M059J (cell line): Measurements from ENCODE around the gene IL27RA. TPM values are rescaled to one million over a fixed set of nuclear protein-coding genes. Genes with fewer than 3 reads are reported as not detected.

ENCODE experiments used
- DNase-seq: peaks from one replicate; pipeline ENCODE4 v3.0.0-alpha.2; 2012; ENCODE audit warnings: low read depth
- total RNA-seq: library from RNA; depleted of rRNA; stranded (reverse); fragments of >200 nt; shearing (Covaris generic); gene quantifications from 2 replicates; pipeline ENCODE4 v1.2.3, GENCODE V29; 2014; rRNA removed

The IL27RA gene
- total RNA-seq = 2.3 and 4.8 TPM in 2 replicates

DNA sequence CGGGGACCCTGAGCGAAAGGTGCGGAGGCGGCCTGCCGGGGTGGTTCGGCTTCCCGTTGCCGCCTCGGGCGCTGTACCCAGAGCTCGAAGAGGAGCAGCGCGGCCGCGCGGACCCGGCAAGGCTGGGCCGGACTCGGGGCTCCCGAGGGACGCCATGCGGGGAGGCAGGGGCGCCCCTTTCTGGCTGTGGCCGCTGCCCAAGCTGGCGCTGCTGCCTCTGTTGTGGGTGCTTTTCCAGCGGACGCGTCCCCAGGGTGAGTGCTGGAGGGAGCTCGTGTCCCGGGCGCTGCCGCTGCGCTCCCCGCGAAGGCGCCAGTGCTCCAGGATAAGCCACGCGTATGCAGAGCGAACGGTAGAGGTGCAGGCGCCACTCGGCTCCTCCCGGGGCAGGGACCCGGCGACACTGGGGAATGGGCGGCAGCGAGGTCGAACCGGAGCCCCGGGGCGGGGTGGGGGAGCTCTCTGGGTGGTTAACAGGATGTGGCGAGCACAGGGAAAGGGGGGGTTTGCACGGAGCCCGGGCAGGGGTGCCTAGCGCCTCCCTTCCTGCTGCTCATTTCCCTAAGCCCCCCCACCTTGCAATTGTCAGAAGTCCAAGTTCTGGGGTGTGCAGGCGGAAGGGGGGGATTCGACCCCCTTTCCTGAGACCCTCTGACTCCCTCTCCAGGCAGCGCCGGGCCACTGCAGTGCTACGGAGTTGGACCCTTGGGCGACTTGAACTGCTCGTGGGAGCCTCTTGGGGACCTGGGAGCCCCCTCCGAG, at the start of gene IL27RA:
Gene IL27RA (plus strand): TSS at position 44 of the 762 bp plus-strand sequence. CDS start 111 bp downstream, at position 155.
- DNase-seq = peak; percentile 51

GRCh38 chr19:13981988-13982501, 49.5 kb upstream of the IL27RA start:
- DNase-seq = no peak

GRCh38 chr19:13982773-13983172, 48.8 kb upstream of the IL27RA start:
- no peak for DNase-seq

GRCh38 chr19:13983213-13983889, 48.2 kb upstream of the IL27RA start:
- no peak for DNase-seq

DNA sequence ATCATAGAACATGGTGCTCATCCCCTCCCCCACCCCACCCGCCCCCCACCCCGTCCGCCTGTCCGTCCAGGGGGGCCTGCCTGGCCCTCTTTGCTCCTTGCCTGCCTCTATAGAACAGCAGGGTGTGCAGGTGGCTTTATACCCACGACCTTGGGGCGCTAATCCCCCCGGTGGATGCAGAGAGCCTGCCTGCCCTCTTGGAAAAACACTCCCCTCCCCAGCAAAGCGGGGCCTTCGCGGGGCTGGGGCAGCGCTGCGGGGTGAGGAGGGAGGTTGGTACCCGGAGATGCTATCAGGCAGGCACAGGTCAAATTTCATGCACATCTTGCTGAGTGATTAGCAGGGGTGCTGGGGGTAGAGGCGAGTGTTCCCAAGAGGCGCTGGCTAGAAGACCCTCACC, 47.4 kb upstream of the IL27RA start:
- no peak for DNase-seq

GRCh38 chr19:13984875-13985741, 46.5 kb upstream of the IL27RA start:
- no peak for DNase-seq

DNA sequence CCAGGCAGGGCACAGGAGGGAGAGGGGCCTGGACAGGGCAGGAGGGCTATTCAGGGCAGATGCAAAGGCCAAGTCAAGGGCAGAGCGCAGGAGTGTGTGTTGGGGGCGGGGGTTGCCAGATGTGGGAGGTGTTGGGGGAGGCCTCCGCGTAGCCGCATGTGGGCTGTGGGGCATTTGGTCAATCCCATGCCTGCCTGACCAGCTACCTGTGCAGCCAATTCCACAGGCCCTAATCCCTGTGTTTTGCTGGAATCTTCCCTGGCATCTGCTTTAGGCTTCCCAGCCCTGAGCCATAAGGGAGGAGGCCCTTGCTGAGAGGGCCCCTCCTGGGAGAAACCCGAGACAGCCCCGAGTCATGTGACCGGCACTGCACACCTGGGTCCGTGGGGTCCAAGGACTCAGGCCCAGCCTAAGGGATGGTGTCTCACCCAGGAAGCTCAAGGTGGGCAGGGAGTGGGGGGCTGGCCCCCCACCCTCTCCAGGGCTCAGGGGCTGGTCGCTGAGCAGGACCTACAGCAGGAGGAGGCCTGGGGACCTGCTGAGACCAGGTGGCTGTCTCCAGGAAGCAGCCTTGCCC, 45.7 kb upstream of the IL27RA start:
- no peak for DNase-seq

- no peak for DNase-seq
Measured at GRCh38 chr19:13986348-13986904, 45.1 kb upstream of the IL27RA start.

GRCh38 chr19:13987101-13987890, 44.3 kb upstream of the IL27RA start:
- DNase-seq = no peak

GRCh38 chr19:13989487-13989886, 42.1 kb upstream of the IL27RA start:
- DNase-seq = no peak

DNA sequence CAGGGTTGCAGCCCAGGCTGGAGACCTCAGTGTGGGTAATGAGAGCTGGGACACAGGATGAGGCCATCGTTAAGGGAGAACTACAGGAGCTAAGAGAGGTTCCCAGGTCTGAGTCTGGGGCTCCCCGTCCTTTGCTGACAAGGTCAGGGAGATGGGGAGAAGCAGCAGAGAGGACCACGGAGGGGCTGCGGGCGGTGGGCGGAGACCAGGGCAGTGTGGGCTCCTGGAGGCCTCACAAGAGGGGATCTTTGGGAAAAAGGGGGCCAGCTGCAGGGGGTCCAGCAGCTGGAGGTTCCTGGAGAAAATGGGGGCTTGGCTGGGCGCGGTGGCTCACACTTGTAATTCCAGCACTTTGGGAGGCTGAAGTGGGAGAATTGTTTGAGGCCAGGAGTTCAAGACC, 41.5 kb upstream of the IL27RA start:
- no peak for DNase-seq

GRCh38 chr19:13992025-13992424, 39.5 kb upstream of the IL27RA start:
- no peak for DNase-seq

- DNase-seq = no peak
Measured at GRCh38 chr19:13993590-13994300, 37.8 kb upstream of the IL27RA start.

DNA sequence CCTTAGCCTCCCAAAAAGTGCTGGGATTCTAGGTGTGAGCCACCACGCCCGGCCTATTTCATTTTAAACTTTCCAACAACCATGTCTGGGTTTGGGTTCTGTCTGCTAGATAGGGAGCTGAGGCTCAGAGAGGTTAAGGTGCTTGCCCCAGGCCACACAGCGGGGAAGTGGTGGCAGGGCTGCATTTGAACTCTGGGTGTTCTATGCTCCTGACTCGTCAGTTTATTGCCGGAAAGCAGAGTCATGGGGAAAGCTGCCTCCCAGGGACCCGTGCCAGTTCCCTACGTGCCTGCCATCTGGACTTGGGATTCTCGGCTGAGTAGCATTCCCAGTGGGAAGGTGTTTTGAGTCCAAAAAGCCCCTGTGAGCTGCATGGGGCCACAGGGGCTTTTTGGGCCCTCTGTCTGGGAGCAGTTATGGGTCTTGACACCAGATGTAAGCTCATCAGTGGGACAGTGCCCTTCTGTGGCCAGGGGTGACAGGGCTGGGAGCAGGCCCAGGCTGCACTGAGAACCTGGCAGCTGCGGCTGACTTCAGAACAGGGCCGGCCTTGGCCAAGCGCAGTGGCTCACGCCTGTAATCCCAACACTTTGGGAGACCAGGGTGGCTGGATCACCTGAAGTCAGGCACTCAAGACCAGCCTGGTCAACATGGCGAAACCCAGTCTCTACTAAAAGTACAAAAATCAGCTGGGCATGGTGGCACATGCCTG, 36.4 kb upstream of the IL27RA start:
- no peak for DNase-seq

- no peak for DNase-seq
Measured at GRCh38 chr19:13995878-13996765, 35.4 kb upstream of the IL27RA start.

DNA sequence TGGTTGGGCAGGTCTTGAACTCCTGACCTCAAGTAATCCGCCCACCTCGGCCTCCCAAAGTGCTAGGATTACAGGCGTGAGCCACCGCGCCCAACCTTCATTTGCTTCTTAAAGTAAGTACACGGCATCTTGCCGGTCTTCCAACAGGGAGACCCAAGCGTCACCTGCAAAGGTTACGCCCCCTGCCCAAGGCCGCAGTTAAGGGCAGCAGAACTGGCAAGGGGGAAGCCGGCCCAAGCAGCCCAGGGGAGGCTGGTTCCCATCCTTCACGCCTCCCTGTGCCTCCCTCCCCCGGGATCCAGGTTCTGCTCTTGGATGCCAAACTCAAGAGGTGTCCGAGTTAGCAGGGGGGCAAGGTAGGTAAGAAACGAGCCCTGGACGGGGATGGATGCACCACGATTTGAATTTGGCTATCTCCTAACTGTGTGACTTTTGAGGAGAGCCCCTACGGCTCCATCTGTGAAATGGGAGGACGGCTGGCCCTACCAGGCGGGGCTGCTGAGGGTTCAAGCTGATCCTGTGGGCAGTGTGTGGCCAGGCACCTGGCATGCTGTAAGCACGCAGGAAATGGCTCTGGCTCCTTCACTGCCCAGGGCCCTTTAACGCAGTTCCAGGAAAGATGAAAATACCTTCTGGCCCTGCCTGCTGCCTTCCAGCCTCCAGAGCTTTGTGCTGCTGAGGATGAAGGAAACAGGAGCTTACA, 34.5 kb upstream of the IL27RA start:
- no peak for DNase-seq

DNA sequence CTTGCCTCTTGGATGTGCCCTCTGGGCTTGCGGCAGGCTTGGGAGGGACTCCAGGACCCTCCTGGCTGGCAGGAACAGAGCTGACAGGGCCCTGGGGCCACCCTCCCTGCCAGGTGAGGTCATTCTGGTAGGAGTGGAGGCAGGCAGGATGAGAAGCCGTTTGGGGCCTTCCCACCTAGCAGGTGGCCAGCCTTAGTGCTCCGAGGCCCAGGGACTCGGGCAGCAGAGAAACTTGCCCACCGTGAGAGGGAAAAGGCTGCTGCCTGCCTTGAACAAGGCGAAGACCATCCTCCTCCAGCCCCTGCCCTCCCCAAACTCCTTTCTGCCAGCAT, 34.0 kb upstream of the IL27RA start:
- no peak for DNase-seq

- DNase-seq = no peak
Measured at GRCh38 chr19:13998426-13998825, 33.1 kb upstream of the IL27RA start.
